Mesendoderm (in vitro differentiated cells): ENCODE data around the gene FYB1.

ENCODE experiments used
- DNase-seq: peaks from one replicate; pipeline ENCODE4 v3.0.0; 2013
- H2AK5ac ChIP-seq: 2 replicates; pipeline ENCODE4 v1.6.1; 2013; ENCODE audit warnings: low read length, inconsistent platforms
- H2BK120ac ChIP-seq: 2 replicates; pipeline ENCODE4 v1.6.1; 2013; ENCODE audit warnings: low read depth, mild to moderate bottlenecking, low read length, moderate library complexity, mixed read lengths
- H2BK15ac ChIP-seq: replicated peaks from 2 replicates; pipeline ENCODE4 v1.6.1; 2013; ENCODE audit warnings: low read depth, mild to moderate bottlenecking, moderate library complexity
- H2BK5ac ChIP-seq: 2 replicates; pipeline ENCODE4 v1.6.1; 2013; ENCODE audit warnings: low read length, inconsistent platforms
- H3K18ac ChIP-seq: 2 replicates; pipeline ENCODE4 v1.6.1; 2013; ENCODE audit warnings: mild to moderate bottlenecking, low read length, mixed read lengths
- H3K23ac ChIP-seq: one replicate; pipeline ENCODE4 v1.6.1; 2013; ENCODE audit warnings: low read length
- H3K27ac ChIP-seq: 2 replicates; pipeline ENCODE4 v1.5.1; 2013; ENCODE audit warnings: low read depth, mild to moderate bottlenecking, inconsistent platforms, low read length, moderate library complexity
- H3K27me3 ChIP-seq: 2 replicates; pipeline ENCODE4 v1.6.1; 2013; ENCODE audit warnings: low read length, control low read depth, mild to moderate bottlenecking, inconsistent platforms; ENCODE audit not compliant: insufficient read depth, poor library complexity
- H3K36me3 ChIP-seq: 2 replicates; pipeline ENCODE4 v1.6.1; 2013; ENCODE audit warnings: low read length, inconsistent platforms; ENCODE audit not compliant: control insufficient read depth, insufficient read depth
- H3K4ac ChIP-seq: one replicate; pipeline ENCODE4 v1.6.1; 2013; ENCODE audit warnings: low read depth, mild to moderate bottlenecking, low read length, moderate library complexity
- H3K4me1 ChIP-seq: 2 replicates; pipeline ENCODE4 v1.6.1; 2013; ENCODE audit warnings: low read depth, low read length, inconsistent platforms; ENCODE audit not compliant: control insufficient read depth
- H3K4me2 ChIP-seq: 2 replicates; pipeline ENCODE4 v1.6.1; 2013; ENCODE audit warnings: low read length
- H3K4me3 ChIP-seq: 2 replicates; pipeline ENCODE4 v1.5.1; 2013; ENCODE audit warnings: mild to moderate bottlenecking, low read length
- H3K56ac ChIP-seq: one replicate; pipeline ENCODE4 v1.6.1; 2013; ENCODE audit warnings: low read length
- H3K79me1 ChIP-seq: 2 replicates; pipeline ENCODE4 v1.6.1; 2013; ENCODE audit warnings: low read length, inconsistent platforms
- H3K79me2 ChIP-seq: 2 replicates; pipeline ENCODE4 v1.6.1; 2013; ENCODE audit warnings: mild to moderate bottlenecking, low read length; ENCODE audit not compliant: control insufficient read depth, insufficient read depth
- H3K9ac ChIP-seq: 2 replicates; pipeline ENCODE4 v1.6.1; 2013; ENCODE audit warnings: low read length, inconsistent platforms
- H4K5ac ChIP-seq: one replicate; pipeline ENCODE4 v1.6.1; 2013; ENCODE audit warnings: low read length
- H4K8ac ChIP-seq: one replicate; pipeline ENCODE4 v1.6.1; 2013; ENCODE audit warnings: low read depth, mild to moderate bottlenecking, control low read depth, low read length, moderate library complexity
- WGBS: extraction: QIAGEN DNeasy Blood & Tissue Kit; methylation state at CpG from one replicate; pipeline ENCODE4 v1.1.7; 2013; ENCODE audit warnings: low lambda C conversion rate, missing lambda C conversion rate; ENCODE audit not compliant: insufficient coverage; ENCODE audit errors: extremely low coverage; 5-methylcytosine and 5-hydroxymethylcytosine counted together

FYB1 gene

GRCh38 chr5:39197556-39197955, 21.8 kb downstream of the FYB1 start:
- Histone ChIP-seq H3K4me3 (no peak overlapping the region), H3K79me1 (no peaks in the 10 kb centered on the region), H4K5ac (no peak overlapping the region), H3K4ac (no peak overlapping the region), H2BK120ac (no peak overlapping the region), H3K23ac (no peak overlapping the region), H3K4me2 (no peak overlapping the region), H2BK5ac (no peak overlapping the region), H4K8ac (no peak overlapping the region), H2AK5ac (no peak overlapping the region), H3K9ac (no peak overlapping the region), H3K27ac (no peak overlapping the region), H3K4me1 (no peaks in the 10 kb centered on the region), H3K56ac (no peak overlapping the region), H3K79me2 (no peaks in the 10 kb centered on the region), H3K27me3 (no peaks in the 10 kb centered on the region), H3K36me3 (no peaks in the 10 kb centered on the region), H2BK15ac (no peak overlapping the region), H3K18ac (no peak overlapping the region)
- no CpG with 5 or more reads among the region's 4 CpGs for WGBS
- no peak for DNase-seq

- Histone ChIP-seq H3K79me2 (no peaks in the 10 kb centered on the region), H3K18ac (no peak overlapping the region), H3K4me3 (no peak overlapping the region), H4K5ac (no peak overlapping the region), H2AK5ac (no peak overlapping the region), H4K8ac (no peak overlapping the region), H2BK120ac (no peak overlapping the region), H3K4me1 (no peaks in the 10 kb centered on the region), H3K56ac (no peak overlapping the region), H3K4ac (no peak overlapping the region), H3K79me1 (no peaks in the 10 kb centered on the region), H3K27ac (no peak overlapping the region), H3K36me3 (no peaks in the 10 kb centered on the region), H3K23ac (no peak overlapping the region), H3K9ac (no peak overlapping the region), H3K27me3 (no peaks in the 10 kb centered on the region), H2BK5ac (no peak overlapping the region), H3K4me2 (no peak overlapping the region), H2BK15ac (no peak overlapping the region)
- DNase-seq = no peak
- WGBS = no CpG with 5 or more reads among the region's 3 CpGs
These were observed 24.1 kb downstream of the FYB1 start for GRCh38 chr5:39195198-39195826.

- H3K18ac ChIP-seq = no peak overlapping the region
- H2BK5ac ChIP-seq = no peak overlapping the region
- no peaks in the 10 kb centered on the region for H3K27me3 ChIP-seq
- no peak overlapping the region for H2BK120ac ChIP-seq
- no peak overlapping the region for H2AK5ac ChIP-seq
- no peak overlapping the region for H3K56ac ChIP-seq
- H3K4me1 ChIP-seq = no peaks in the 10 kb centered on the region
- no peak overlapping the region for H4K5ac ChIP-seq
- no peaks in the 10 kb centered on the region for H3K79me2 ChIP-seq
- H3K23ac ChIP-seq = no peak overlapping the region
- H3K36me3 ChIP-seq = no peaks in the 10 kb centered on the region
- no peak for DNase-seq
- H3K4me3 ChIP-seq = no peak overlapping the region
- H3K27ac ChIP-seq = no peak overlapping the region
- no peak overlapping the region for H3K4ac ChIP-seq
- H3K79me1 ChIP-seq = no peaks in the 10 kb centered on the region
- no peak overlapping the region for H4K8ac ChIP-seq
- H2BK15ac ChIP-seq = no peak overlapping the region
- H3K9ac ChIP-seq = no peak overlapping the region
- H3K4me2 ChIP-seq = no peak overlapping the region
- no CpG with 5 or more reads among the region's 11 CpGs for WGBS
These were observed 24.8 kb downstream of the FYB1 start for GRCh38 chr5:39194466-39195136.

GRCh38 chr5:39193553-39194465, 25.6 kb downstream of the FYB1 start:
- Histone ChIP-seq H3K36me3 (no peaks in the 10 kb centered on the region), H2BK120ac (no peak overlapping the region), H2BK15ac (no peak overlapping the region), H3K79me2 (no peaks in the 10 kb centered on the region), H3K79me1 (no peaks in the 10 kb centered on the region), H3K18ac (no peak overlapping the region), H3K27ac (no peak overlapping the region), H3K56ac (no peak overlapping the region), H3K23ac (no peak overlapping the region), H3K4me2 (no peak overlapping the region), H3K4me3 (no peak overlapping the region), H2AK5ac (no peak overlapping the region), H3K4me1 (no peaks in the 10 kb centered on the region), H2BK5ac (no peak overlapping the region), H4K5ac (no peak overlapping the region), H3K9ac (no peak overlapping the region), H4K8ac (no peak overlapping the region), H3K4ac (no peak overlapping the region), H3K27me3 (no peaks in the 10 kb centered on the region)
- no peak for DNase-seq
- WGBS = no CpG with 5 or more reads among the region's 6 CpGs

GRCh38 chr5:39192450-39193160, 26.8 kb downstream of the FYB1 start:
- H3K4me2 ChIP-seq = no peak overlapping the region
- H3K4me3 ChIP-seq = no peak overlapping the region
- no peak overlapping the region for H3K4ac ChIP-seq
- H3K18ac ChIP-seq = no peak overlapping the region
- no peak overlapping the region for H4K8ac ChIP-seq
- H2AK5ac ChIP-seq = no peak overlapping the region
- no peak overlapping the region for H3K9ac ChIP-seq
- H3K27ac ChIP-seq = no peak overlapping the region
- WGBS = no CpG with 5 or more reads among the region's 2 CpGs
- H2BK5ac ChIP-seq = no peak overlapping the region
- H3K36me3 ChIP-seq = no peaks in the 10 kb centered on the region
- H3K27me3 ChIP-seq = no peaks in the 10 kb centered on the region
- no peak overlapping the region for H3K56ac ChIP-seq
- no peak overlapping the region for H2BK15ac ChIP-seq
- no peaks in the 10 kb centered on the region for H3K79me2 ChIP-seq
- no peak for DNase-seq
- H4K5ac ChIP-seq = no peak overlapping the region
- H3K23ac ChIP-seq = no peak overlapping the region
- no peak overlapping the region for H2BK120ac ChIP-seq
- no peaks in the 10 kb centered on the region for H3K79me1 ChIP-seq
- no peaks in the 10 kb centered on the region for H3K4me1 ChIP-seq
